GM18870 (cell line): Measurements from ENCODE around the gene CEP57L1.

Experiments
- ATAC-seq: cut with Tn5 transposase; IDR thresholded peaks from one replicate; pipeline ENCODE4 v1.9.1; 2021; ENCODE audit warnings: moderate library complexity; ENCODE audit not compliant: unreplicated experiment

CEP57L1 gene

DNA sequence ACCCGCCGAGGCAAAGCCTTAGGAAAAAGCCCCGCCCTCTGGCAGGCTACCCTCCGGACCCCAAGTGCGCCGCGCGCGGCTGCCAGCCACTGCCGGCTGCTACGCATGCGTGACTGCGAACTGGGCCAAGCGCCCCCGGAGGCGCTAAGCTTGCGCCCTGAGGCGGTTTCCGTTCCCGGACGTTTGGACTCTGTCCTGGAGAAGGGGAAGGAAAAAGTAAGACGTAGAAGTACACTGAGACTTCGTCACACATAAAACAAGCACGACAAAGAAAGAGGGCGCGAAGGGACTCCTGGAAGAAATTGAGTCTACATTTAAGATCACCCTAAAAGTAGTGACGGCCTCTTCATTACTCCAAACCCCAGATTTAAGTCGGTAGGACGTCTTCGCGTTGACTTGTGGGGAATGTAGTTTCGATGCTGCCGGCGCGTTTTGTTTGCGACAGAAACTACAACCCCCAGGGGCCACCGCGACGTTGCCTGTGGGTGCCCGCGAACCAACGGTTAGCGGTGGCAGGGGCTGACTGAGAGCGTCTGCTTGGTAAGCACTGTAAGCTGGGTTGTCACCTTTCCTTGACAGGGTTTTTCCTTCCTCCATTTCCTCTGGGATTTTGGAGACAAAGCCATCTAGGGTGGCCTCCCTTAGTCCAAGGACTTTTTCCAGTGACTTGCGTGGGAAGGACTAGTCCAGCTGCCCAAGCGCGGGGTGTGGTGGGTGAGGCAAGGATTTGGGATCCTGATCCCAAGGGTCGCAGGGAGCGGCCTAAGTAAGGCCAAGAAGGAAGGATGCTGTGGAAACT lies at the start of gene CEP57L1:
Gene CEP57L1 (plus strand): TSS at position 472 of the 799 bp plus-strand sequence. CDS start 49,715 bp downstream, outside the sequence.
- ATAC-seq: peak; percentile 61

GRCh38 chr6:109048176-109048575 lies 47.1 kb upstream of the CEP57L1 start:
- ATAC-seq: no peak

- no peak for ATAC-seq
These were observed 46.5 kb upstream of the CEP57L1 start for GRCh38 chr6:109048670-109049415.

- ATAC-seq: no peak
These were observed 45.3 kb upstream of the CEP57L1 start for GRCh38 chr6:109050012-109050411.

GRCh38 chr6:109050447-109051102 lies 44.7 kb upstream of the CEP57L1 start:
- no peak for ATAC-seq

GRCh38 chr6:109051301-109052017 lies 43.8 kb upstream of the CEP57L1 start:
- no peak for ATAC-seq

GRCh38 chr6:109052018-109052651 lies 43.2 kb upstream of the CEP57L1 start:
- no peak for ATAC-seq

DNA sequence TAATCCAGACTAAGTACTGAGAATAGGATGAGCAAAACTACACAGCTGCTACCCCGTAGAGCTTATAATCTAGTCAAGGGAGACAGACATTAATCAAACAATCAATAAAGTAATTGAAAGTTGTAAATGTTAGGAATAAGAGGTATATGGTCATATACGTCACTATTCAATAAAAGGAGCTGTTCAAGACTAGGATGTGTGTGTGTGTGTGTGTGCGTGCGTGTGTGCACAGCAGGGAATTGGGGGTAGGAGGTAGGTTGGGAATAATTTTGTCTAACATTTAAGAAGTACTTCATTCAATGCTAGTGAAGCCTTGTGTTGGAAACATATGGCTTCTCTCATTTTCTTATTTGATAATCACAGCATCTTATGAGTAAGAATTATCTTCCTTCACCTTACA lies 42.5 kb upstream of the CEP57L1 start:
- ATAC-seq: no peak

- no peak for ATAC-seq
These were observed 42.0 kb upstream of the CEP57L1 start for GRCh38 chr6:109053336-109053735.

- ATAC-seq: no peak
These were observed 39.5 kb upstream of the CEP57L1 start for GRCh38 chr6:109055771-109056235.

DNA sequence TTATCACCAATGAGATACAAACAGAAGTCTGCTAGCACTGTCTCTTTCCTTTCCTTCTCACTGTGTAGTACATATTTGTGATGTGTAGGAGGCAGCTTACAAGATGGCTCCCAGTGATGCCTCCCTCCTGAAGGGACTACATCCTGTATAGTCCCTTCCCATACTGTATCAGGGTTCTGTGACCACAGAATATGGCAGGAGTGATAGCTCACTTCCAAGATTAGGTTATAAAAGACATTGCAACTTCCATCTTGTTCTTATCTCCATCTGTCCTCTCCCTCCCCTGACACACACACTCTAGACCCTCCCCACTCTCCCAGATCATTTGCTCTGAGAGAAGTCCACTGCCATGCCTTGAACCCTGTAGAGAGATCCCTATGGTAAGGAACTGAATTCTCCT lies 38.6 kb upstream of the CEP57L1 start:
- no peak for ATAC-seq

GRCh38 chr6:109058620-109059019 lies 36.7 kb upstream of the CEP57L1 start:
- no peak for ATAC-seq

DNA sequence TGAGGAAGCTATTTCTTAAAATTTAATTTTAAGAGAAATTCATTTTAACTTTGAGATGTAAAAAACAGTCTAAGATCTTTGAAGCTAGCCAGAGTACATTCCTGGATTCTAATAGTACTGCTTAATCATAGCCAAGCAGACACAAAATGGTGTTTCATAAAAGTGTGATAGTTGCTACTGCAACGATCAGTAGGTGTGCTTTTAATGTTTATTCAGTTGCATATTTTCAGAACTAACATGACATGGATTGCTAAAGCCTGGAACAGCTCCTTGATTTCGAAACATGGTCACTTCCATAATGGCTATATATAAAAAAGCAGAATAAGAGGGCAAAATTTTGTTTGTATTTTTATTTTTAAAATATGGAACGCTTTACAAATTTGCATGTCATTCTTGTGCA lies 36.2 kb upstream of the CEP57L1 start:
- no peak for ATAC-seq

GRCh38 chr6:109059571-109060021 lies 35.7 kb upstream of the CEP57L1 start:
- ATAC-seq: no peak

DNA sequence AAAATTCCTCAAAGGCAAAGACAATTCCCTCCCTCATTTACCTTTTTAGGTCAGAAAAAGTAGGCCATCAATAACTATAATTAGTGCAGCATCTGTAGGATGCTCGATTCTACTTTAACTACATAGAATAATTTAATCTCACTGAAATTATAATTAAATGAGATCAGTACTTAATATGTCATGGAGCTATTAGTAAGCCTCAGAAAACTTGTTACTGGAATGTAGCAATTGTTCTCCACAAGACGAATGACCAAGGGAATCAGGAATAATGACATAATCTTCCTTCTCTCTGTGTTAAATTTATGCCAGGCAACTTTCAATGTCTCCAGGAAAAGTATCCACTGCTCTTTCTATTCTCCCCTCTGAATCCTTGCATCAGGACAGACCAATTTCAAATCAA lies 34.7 kb upstream of the CEP57L1 start:
- ATAC-seq: no peak

DNA sequence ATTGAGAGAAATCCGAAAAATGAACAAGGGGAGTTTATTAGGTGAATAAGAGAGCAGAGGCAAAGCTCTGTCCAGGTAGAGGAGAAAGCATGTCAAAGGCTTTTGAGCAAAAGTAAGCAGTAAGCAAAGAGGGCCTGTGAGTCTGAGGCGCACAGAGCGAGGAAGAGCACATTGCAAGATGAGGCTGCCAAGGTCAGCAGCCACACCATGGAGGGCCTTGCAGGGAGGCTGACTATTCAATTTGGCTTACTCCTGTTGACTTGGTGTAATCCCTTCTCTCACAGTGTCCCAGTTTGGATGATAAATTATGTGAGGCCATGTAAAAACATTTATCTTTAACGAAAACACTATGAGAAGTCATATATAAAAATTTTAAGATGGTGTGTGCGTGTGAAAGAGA lies 33.1 kb upstream of the CEP57L1 start:
- ATAC-seq: no peak

DNA sequence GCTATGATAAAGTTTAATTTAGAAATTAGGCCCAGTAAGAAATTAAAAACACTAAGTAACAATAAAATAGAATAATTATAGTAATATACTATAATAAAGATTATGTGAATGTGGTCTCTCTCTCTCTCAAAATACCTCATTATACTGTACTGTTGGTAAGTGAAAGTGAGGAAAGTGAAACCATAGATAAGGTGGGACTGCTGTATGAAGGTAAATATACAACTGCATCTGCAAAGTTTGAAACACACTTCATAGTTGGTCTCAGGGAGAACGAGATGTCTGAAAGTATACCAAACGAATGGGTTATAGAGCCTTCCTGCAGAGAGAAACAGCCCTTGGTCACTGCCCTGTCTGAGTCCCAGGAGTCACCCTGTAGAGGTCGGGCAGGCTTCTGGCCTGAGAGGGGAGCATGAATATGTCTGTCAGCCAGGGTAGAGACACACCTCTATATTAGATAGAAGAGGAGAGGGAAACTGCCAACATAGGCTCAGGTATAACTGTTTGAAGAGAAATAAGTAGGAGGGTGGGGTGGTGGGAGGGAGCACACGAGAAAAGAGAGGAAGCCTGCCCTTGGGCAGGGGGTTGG lies 32.4 kb upstream of the CEP57L1 start:
- ATAC-seq: no peak

DNA sequence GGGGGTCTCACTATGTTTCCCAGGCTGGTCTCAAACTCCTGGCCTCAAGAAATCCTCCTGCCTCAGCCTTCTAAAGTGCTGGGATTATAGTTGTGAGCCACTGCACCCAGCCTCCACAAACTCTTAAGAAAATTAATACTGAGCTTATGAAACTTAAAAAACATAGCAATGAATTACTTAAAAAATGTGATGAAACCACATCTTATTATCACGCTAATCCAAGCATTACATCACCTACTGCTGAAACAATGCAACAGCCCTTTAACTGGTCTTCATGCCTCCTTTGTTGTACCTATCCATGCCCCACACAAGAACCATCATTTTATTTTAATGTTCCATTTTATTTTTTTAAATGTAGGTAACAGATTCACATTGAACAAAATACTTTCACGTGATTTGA lies 25.6 kb upstream of the CEP57L1 start:
- no peak for ATAC-seq

GRCh38 chr6:109071125-109071917 lies 24.0 kb upstream of the CEP57L1 start:
- no peak for ATAC-seq
